T-helper 1 cell treated with Interleukin-12 subunit alpha and Interleukin-12 subunit beta and Interleukin-4 antibody, amounts not matched to agents 30 μg/mL and 1 μg/mL, for 36 hours (primary cell): Measurements from ENCODE around the gene SFMBT2.

Source experiments
- H3K27ac Mint-ChIP-seq: one replicate; pipeline ENCODE4 v1.8.0; 2021; ENCODE audit warnings: mild to moderate bottlenecking, mixed read lengths
- H3K27me3 Mint-ChIP-seq: one replicate; pipeline ENCODE4 v1.8.0; 2021; ENCODE audit warnings: low read depth, mixed read lengths
- H3K36me3 Mint-ChIP-seq: one replicate; pipeline ENCODE4 v1.8.0; 2021; ENCODE audit warnings: low read depth, mixed read lengths
- H3K4me1 Mint-ChIP-seq: one replicate; pipeline ENCODE4 v1.8.0; 2021; ENCODE audit warnings: low read depth, mixed read lengths
- H3K4me3 Mint-ChIP-seq: one replicate; pipeline ENCODE4 v1.8.0; 2021; ENCODE audit warnings: mild to moderate bottlenecking, moderate library complexity, mixed read lengths
- H3K9me3 Mint-ChIP-seq: one replicate; pipeline ENCODE4 v1.8.0; 2021; ENCODE audit warnings: mixed read lengths

Gene SFMBT2

DNA sequence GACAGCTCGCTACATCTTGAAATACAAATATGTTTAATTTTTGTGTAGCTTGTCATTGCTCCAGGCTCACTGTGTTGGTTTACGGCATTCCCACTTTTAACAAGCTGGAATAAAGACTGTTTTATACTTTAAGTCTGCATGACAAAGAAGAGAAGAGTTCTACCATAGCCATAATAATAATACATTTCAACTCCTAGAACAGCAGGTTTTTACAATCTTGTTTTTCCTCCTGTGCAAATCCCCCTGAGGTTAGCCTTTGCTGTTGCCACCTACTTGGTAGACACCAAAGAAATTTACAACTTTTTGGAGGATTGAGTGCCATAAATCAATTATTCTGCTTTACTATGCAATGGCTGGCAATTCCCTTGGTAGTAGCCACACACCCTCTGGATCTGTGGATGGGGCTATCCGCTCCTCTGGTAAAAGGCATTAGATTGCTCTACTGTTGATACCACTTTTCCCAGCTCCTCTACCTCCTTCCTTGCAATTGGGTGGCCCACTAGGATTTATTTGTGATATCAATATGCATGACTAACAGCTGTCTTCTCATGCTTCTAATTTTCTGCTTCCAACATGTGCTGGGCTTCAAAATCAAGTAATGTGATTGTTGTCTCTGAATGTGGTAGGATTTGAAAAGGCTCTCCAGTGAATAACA, 60.2 kb downstream of the SFMBT2 start:
- H3K9me3 Mint-ChIP-seq, result peaks cover 7% of the 10 kb centered on the region
- no peak overlapping the region for H3K4me3 Mint-ChIP-seq
- peaks cover 8% of the 10 kb centered on the region for H3K4me1 Mint-ChIP-seq
- H3K27ac Mint-ChIP-seq, result no peak overlapping the region
- no peaks in the 10 kb centered on the region for H3K27me3 Mint-ChIP-seq
- peaks cover 37% of the 10 kb centered on the region for H3K36me3 Mint-ChIP-seq

GRCh38 chr10:7345717-7346116, 65.1 kb downstream of the SFMBT2 start:
- peaks cover 53% of the 10 kb centered on the region for H3K36me3 Mint-ChIP-seq
- H3K4me1 Mint-ChIP-seq, result peaks cover 12% of the 10 kb centered on the region
- no peaks in the 10 kb centered on the region for H3K27me3 Mint-ChIP-seq
- H3K4me3 Mint-ChIP-seq, result no peak overlapping the region
- H3K9me3 Mint-ChIP-seq, result peaks cover 7% of the 10 kb centered on the region
- no peak overlapping the region for H3K27ac Mint-ChIP-seq

DNA sequence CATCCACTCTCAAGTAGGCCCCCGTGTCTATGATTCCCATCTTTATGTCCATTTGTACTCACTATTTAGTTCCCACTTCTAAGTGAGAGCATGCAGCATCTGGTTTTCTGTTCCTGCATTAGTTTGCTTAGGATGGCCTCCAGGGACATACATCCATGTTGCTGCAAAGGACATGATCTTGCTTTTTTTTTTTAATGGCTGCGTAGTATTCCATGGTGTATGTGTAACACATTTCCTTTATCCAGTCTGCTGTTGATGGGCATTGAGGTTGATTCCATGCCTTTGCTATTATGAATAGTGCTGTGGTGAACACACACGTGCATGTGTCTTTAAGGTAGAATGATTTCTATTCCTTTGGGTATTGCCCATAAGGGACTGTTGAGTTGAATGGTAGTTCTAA, 67.8 kb downstream of the SFMBT2 start:
- Mint-ChIP-seq H3K4me3 (no peak overlapping the region), H3K27me3 (no peaks in the 10 kb centered on the region), H3K36me3 (peaks cover 51% of the 10 kb centered on the region), H3K27ac (no peak overlapping the region), H3K9me3 (peaks cover 7% of the 10 kb centered on the region), H3K4me1 (peaks cover 27% of the 10 kb centered on the region)

- Mint-ChIP-seq H3K9me3 (no peaks in the 10 kb centered on the region), H3K4me3 (no peak overlapping the region), H3K4me1 (peaks cover 36% of the 10 kb centered on the region), H3K27me3 (no peaks in the 10 kb centered on the region), H3K27ac (peak overlapping the region; percentile 17), H3K36me3 (peaks cover 57% of the 10 kb centered on the region)
Measured at GRCh38 chr10:7340179-7340874, 70.5 kb downstream of the SFMBT2 start.

GRCh38 chr10:7339510-7339909, 71.3 kb downstream of the SFMBT2 start:
- Mint-ChIP-seq H3K36me3 (peaks cover 56% of the 10 kb centered on the region), H3K27ac (no peak overlapping the region), H3K9me3 (no peaks in the 10 kb centered on the region), H3K27me3 (no peaks in the 10 kb centered on the region), H3K4me3 (no peak overlapping the region), H3K4me1 (peaks cover 36% of the 10 kb centered on the region)

- H3K4me3 Mint-ChIP-seq, result no peak overlapping the region
- peaks cover 34% of the 10 kb centered on the region for H3K4me1 Mint-ChIP-seq
- H3K9me3 Mint-ChIP-seq, result no peaks in the 10 kb centered on the region
- peaks cover 47% of the 10 kb centered on the region for H3K36me3 Mint-ChIP-seq
- no peaks in the 10 kb centered on the region for H3K27me3 Mint-ChIP-seq
- H3K27ac Mint-ChIP-seq, result no peak overlapping the region
Measured at GRCh38 chr10:7338469-7338868, 72.4 kb downstream of the SFMBT2 start.

GRCh38 chr10:7337431-7338171, 73.2 kb downstream of the SFMBT2 start:
- H3K27me3 Mint-ChIP-seq, result no peaks in the 10 kb centered on the region
- H3K36me3 Mint-ChIP-seq, result peaks cover 40% of the 10 kb centered on the region

GRCh38 chr10:7335977-7336376, 74.9 kb downstream of the SFMBT2 start:
- Mint-ChIP-seq H3K4me1 (peaks cover 35% of the 10 kb centered on the region), H3K27me3 (no peaks in the 10 kb centered on the region), H3K4me3 (no peak overlapping the region), H3K36me3 (peaks cover 39% of the 10 kb centered on the region), H3K9me3 (no peaks in the 10 kb centered on the region), H3K27ac (no peak overlapping the region)

More at GRCh38 chr10:7337431-7338171, 73.2 kb downstream of the SFMBT2 start:
- Mint-ChIP-seq H3K4me3 (no peak overlapping the region), H3K4me1 (peaks cover 34% of the 10 kb centered on the region), H3K9me3 (no peaks in the 10 kb centered on the region), H3K27ac (no peak overlapping the region)

GRCh38 chr10:7334642-7334964, 76.2 kb downstream of the SFMBT2 start:
- peaks cover 38% of the 10 kb centered on the region for H3K36me3 Mint-ChIP-seq
- H3K27ac Mint-ChIP-seq, result no peak overlapping the region

GRCh38 chr10:7333961-7334641, 76.7 kb downstream of the SFMBT2 start:
- no peak overlapping the region for H3K27ac Mint-ChIP-seq
- peaks cover 28% of the 10 kb centered on the region for H3K4me1 Mint-ChIP-seq
- peaks cover 42% of the 10 kb centered on the region for H3K36me3 Mint-ChIP-seq

More at GRCh38 chr10:7334642-7334964, 76.2 kb downstream of the SFMBT2 start:
- Mint-ChIP-seq H3K9me3 (peaks cover 9% of the 10 kb centered on the region), H3K4me3 (no peak overlapping the region), H3K4me1 (peaks cover 29% of the 10 kb centered on the region), H3K27me3 (no peaks in the 10 kb centered on the region)

DNA sequence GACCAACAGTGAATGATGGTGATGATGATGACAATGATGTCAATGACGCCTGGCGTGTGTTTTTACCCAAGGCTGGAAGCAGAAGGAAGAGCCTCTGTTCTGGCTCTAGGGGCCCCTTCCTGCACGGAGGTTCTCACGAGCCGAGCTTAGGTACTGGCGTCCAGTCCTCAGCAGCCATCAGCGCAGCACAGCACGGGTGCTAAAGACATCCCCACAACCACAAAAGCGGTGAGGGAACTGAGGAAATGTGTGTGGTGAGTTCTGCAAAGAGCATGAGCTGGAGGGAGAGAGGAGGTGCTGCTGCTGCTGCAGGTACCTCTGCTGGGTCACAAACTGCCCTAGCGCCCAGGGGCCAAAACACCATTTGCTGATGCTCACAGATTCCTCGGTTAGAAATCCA, 81.6 kb downstream of the SFMBT2 start:
- no peaks in the 10 kb centered on the region for H3K27me3 Mint-ChIP-seq
- peaks cover 8% of the 10 kb centered on the region for H3K4me1 Mint-ChIP-seq

More at GRCh38 chr10:7333961-7334641, 76.7 kb downstream of the SFMBT2 start:
- H3K4me3 Mint-ChIP-seq, result no peak overlapping the region
- H3K27me3 Mint-ChIP-seq, result no peaks in the 10 kb centered on the region
- H3K9me3 Mint-ChIP-seq, result peaks cover 11% of the 10 kb centered on the region

GRCh38 chr10:7327885-7328284, 82.9 kb downstream of the SFMBT2 start:
- peaks cover 8% of the 10 kb centered on the region for H3K4me1 Mint-ChIP-seq
- peaks cover 56% of the 10 kb centered on the region for H3K36me3 Mint-ChIP-seq
- peaks cover 44% of the 10 kb centered on the region for H3K9me3 Mint-ChIP-seq
- H3K27me3 Mint-ChIP-seq, result no peaks in the 10 kb centered on the region
- H3K4me3 Mint-ChIP-seq, result no peak overlapping the region
- no peak overlapping the region for H3K27ac Mint-ChIP-seq

More for the DNA sequence above, 81.6 kb downstream of the SFMBT2 start:
- H3K27ac Mint-ChIP-seq, result no peak overlapping the region
- H3K9me3 Mint-ChIP-seq, result peaks cover 40% of the 10 kb centered on the region
- peaks cover 53% of the 10 kb centered on the region for H3K36me3 Mint-ChIP-seq
- no peak overlapping the region for H3K4me3 Mint-ChIP-seq

DNA sequence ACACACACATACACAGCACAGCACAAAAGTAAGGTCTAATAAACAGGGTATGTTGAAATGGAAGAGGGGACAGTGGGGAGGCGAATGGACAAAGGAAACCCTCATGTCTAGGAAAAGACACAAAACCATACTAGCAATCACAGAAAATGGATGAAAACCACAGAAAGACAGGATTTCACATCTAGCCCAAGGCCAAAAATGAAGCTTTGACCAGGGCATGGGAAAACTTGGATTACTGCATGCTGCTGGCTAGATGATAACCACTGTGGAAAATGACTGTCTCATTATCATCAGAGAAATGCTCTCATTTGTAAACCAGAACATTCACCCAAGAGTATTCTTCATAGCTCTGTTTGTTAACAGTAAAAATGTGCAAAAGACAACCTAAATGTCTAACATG, 88.2 kb downstream of the SFMBT2 start:
- Mint-ChIP-seq H3K4me3 (no peak overlapping the region), H3K9me3 (peaks cover 28% of the 10 kb centered on the region), H3K27ac (no peak overlapping the region), H3K27me3 (no peaks in the 10 kb centered on the region), H3K4me1 (peaks cover 21% of the 10 kb centered on the region), H3K36me3 (peaks cover 48% of the 10 kb centered on the region)

- H3K4me3 Mint-ChIP-seq, result no peak overlapping the region
- H3K9me3 Mint-ChIP-seq, result peaks cover 15% of the 10 kb centered on the region
- no peak overlapping the region for H3K27ac Mint-ChIP-seq
- no peaks in the 10 kb centered on the region for H3K27me3 Mint-ChIP-seq
- peaks cover 41% of the 10 kb centered on the region for H3K36me3 Mint-ChIP-seq
- peaks cover 36% of the 10 kb centered on the region for H3K4me1 Mint-ChIP-seq
Measured at GRCh38 chr10:7320072-7320471, 90.8 kb downstream of the SFMBT2 start.
